ENCODE data around the gene DNAJC21.

The DNAJC21 gene

GRCh38 chr5:34959323-34959722, 30.0 kb downstream of the DNAJC21 start:
- H2BK12ac ChIP-seq (ENCODE audit: low read length), result no peak overlapping the region
- no CpG with 5 or more reads among the region's 1 CpG for WGBS, 2 donors (ENCODE audit: extremely low coverage in 2 of 2, insufficient read length in 2 of 2, insufficient replicate concordance in 1 of 2)
- no peak overlapping the region for H3K4me3 ChIP-seq (ENCODE audit: low read length in 2 of 2)

GRCh38 chr5:34967540-34967939, 38.2 kb downstream of the DNAJC21 start:
- Histone ChIP-seq H3K4ac (ENCODE audit: low read length) (no peak overlapping the region), H2BK15ac (ENCODE audit: low read length) (no peak overlapping the region), H3K14ac (ENCODE audit: low read length) (no peak overlapping the region), H3K4me2 (ENCODE audit: insufficient read depth, low read length, poor library complexity, severe bottlenecking) (no peak overlapping the region), H2BK120ac (ENCODE audit: low read depth, low read length) (no peak overlapping the region), H3K9me3 (replicated peaks in 1 of 2; ENCODE audit: control insufficient read depth in 2 of 2, insufficient read depth in 1 of 2, low read depth in 1 of 2, low read length in 2 of 2) (peaks cover 0 to 2% of the 10 kb centered on the region in 2 donors), H2BK12ac (ENCODE audit: low read length) (no peak overlapping the region), H3K4me3 (ENCODE audit: low read length in 2 of 2) (no peak overlapping the region), H2AK5ac (ENCODE audit: low read depth, low read length) (no peak overlapping the region), H3K36me3 (replicated peaks in 1 of 2; ENCODE audit: control insufficient read depth in 2 of 2, insufficient read depth in 2 of 2, low read length in 2 of 2) (no peaks in the 10 kb centered on the region), H3K18ac (ENCODE audit: low read length) (no peak overlapping the region), H3K23ac (ENCODE audit: low read depth, low read length, poor library complexity) (no peak overlapping the region), H4K91ac (ENCODE audit: low read depth, low read length, poor library complexity) (no peak overlapping the region), H3K27me3 (ENCODE audit: control insufficient read depth in 3 of 3, insufficient read depth in 3 of 3, low read depth in 1 of 3, low read length in 3 of 3) (no peaks in the 10 kb centered on the region), H3K79me1 (ENCODE audit: low read depth, low read length) (no peaks in the 10 kb centered on the region), H4K8ac (ENCODE audit: low read depth, low read length) (no peak overlapping the region), H2AFZ (ENCODE audit: low read length) (no peak overlapping the region), H3K27ac (replicated peaks; ENCODE audit: low read length) (no peak overlapping the region), H3K9ac (ENCODE audit: low read depth, low read length, poor library complexity) (no peak overlapping the region), H2BK5ac (ENCODE audit: low read length) (no peak overlapping the region), H3K4me1 (ENCODE audit: control insufficient read depth in 2 of 2, insufficient read depth in 1 of 2, low read depth in 1 of 2, low read length in 2 of 2) (no peaks in the 10 kb centered on the region)
- DNase-seq (ENCODE audit: low spot score), result no peak
- WGBS, 2 donors (ENCODE audit: extremely low coverage in 2 of 2, insufficient read length in 2 of 2, insufficient replicate concordance in 1 of 2), result no CpG with 5 or more reads among the region's 4 CpGs

More at GRCh38 chr5:34959323-34959722, 30.0 kb downstream of the DNAJC21 start:
- H3K9ac ChIP-seq (ENCODE audit: low read depth, low read length, poor library complexity), result no peak overlapping the region
- no peak overlapping the region for H3K4ac ChIP-seq (ENCODE audit: low read length)
- H3K27me3 ChIP-seq (ENCODE audit: control insufficient read depth in 3 of 3, insufficient read depth in 3 of 3, low read depth in 1 of 3, low read length in 3 of 3), result no peaks in the 10 kb centered on the region
- no peak overlapping the region for H2AK5ac ChIP-seq (ENCODE audit: low read depth, low read length)
- no peak overlapping the region for H4K8ac ChIP-seq (ENCODE audit: low read depth, low read length)
- no peak overlapping the region for H2BK120ac ChIP-seq (ENCODE audit: low read depth, low read length)
- no peak overlapping the region for H3K4me2 ChIP-seq (ENCODE audit: insufficient read depth, low read length, poor library complexity, severe bottlenecking)
- H3K36me3 ChIP-seq (replicated peaks in 1 of 2; ENCODE audit: control insufficient read depth in 2 of 2, insufficient read depth in 2 of 2, low read length in 2 of 2), result peaks cover 2 to 32% of the 10 kb centered on the region in 2 donors
- no peak overlapping the region for H2AFZ ChIP-seq (ENCODE audit: low read length)
- DNase-seq (ENCODE audit: low spot score), result no peak
- H3K9me3 ChIP-seq (replicated peaks in 1 of 2; ENCODE audit: control insufficient read depth in 2 of 2, insufficient read depth in 1 of 2, low read depth in 1 of 2, low read length in 2 of 2), result no peaks in the 10 kb centered on the region
- no peak overlapping the region for H3K18ac ChIP-seq (ENCODE audit: low read length)
- H3K79me1 ChIP-seq (ENCODE audit: low read depth, low read length), result no peaks in the 10 kb centered on the region
- H3K14ac ChIP-seq (ENCODE audit: low read length), result no peak overlapping the region
- no peaks in the 10 kb centered on the region for H3K4me1 ChIP-seq (ENCODE audit: control insufficient read depth in 2 of 2, insufficient read depth in 1 of 2, low read depth in 1 of 2, low read length in 2 of 2)
- no peak overlapping the region for H2BK15ac ChIP-seq (ENCODE audit: low read length)
- no peak overlapping the region for H3K23ac ChIP-seq (ENCODE audit: low read depth, low read length, poor library complexity)
- no peak overlapping the region for H3K27ac ChIP-seq (replicated peaks; ENCODE audit: low read length)
- H2BK5ac ChIP-seq (ENCODE audit: low read length), result no peak overlapping the region
- no peak overlapping the region for H4K91ac ChIP-seq (ENCODE audit: low read depth, low read length, poor library complexity)

- Histone ChIP-seq H2BK15ac (ENCODE audit: low read length) (no peak overlapping the region), H3K18ac (ENCODE audit: low read length) (peak overlapping the region; percentile 35), H3K27ac (replicated peaks; ENCODE audit: low read length) (no peak overlapping the region), H3K4me3 (ENCODE audit: low read length in 2 of 2) (no peak overlapping the region), H3K36me3 (replicated peaks in 1 of 2; ENCODE audit: control insufficient read depth in 2 of 2, insufficient read depth in 2 of 2, low read length in 2 of 2) (no peaks in the 10 kb centered on the region), H3K9ac (ENCODE audit: low read depth, low read length, poor library complexity) (no peak overlapping the region), H2BK12ac (ENCODE audit: low read length) (no peak overlapping the region), H3K27me3 (ENCODE audit: control insufficient read depth in 3 of 3, insufficient read depth in 3 of 3, low read depth in 1 of 3, low read length in 3 of 3) (no peaks in the 10 kb centered on the region), H3K9me3 (replicated peaks in 1 of 2; ENCODE audit: control insufficient read depth in 2 of 2, insufficient read depth in 1 of 2, low read depth in 1 of 2, low read length in 2 of 2) (peaks cover 0 to 2% of the 10 kb centered on the region in 2 donors), H4K8ac (ENCODE audit: low read depth, low read length) (no peak overlapping the region), H2AFZ (ENCODE audit: low read length) (no peak overlapping the region), H3K23ac (ENCODE audit: low read depth, low read length, poor library complexity) (peak overlapping the region; percentile 28), H2BK5ac (ENCODE audit: low read length) (no peak overlapping the region), H2AK5ac (ENCODE audit: low read depth, low read length) (no peak overlapping the region), H3K14ac (ENCODE audit: low read length) (no peak overlapping the region), H4K91ac (ENCODE audit: low read depth, low read length, poor library complexity) (no peak overlapping the region), H2BK120ac (ENCODE audit: low read depth, low read length) (no peak overlapping the region), H3K4ac (ENCODE audit: low read length) (no peak overlapping the region), H3K79me1 (ENCODE audit: low read depth, low read length) (no peaks in the 10 kb centered on the region), H3K4me2 (ENCODE audit: insufficient read depth, low read length, poor library complexity, severe bottlenecking) (no peak overlapping the region), H3K4me1 (ENCODE audit: control insufficient read depth in 2 of 2, insufficient read depth in 1 of 2, low read depth in 1 of 2, low read length in 2 of 2) (no peaks in the 10 kb centered on the region)
- DNase-seq (ENCODE audit: low spot score), result no peak
- no CpG with 5 or more reads among the region's 2 CpGs for WGBS, 2 donors (ENCODE audit: extremely low coverage in 2 of 2, insufficient read length in 2 of 2, insufficient replicate concordance in 1 of 2)
Measured at GRCh38 chr5:34968258-34968657, 38.9 kb downstream of the DNAJC21 start.

DNA sequence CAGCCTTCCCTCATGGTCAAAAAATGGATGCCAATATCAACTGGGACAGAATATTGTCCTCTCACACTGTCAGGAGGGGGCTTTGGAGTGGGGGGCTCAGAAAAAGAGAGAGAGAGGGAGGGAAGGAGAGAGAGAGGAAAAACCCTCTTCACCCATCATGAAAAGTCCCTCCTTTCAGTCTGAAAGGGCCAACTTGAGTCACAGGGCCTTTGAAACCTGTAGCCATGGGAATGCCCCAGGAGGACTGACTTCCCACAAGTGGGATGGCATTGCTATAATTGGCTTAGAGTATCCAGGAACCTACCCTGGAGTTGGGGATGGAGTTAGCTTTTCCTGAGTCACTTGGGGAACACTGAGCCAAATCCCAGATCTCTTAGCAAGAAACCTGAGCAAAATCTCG, 41.2 kb downstream of the DNAJC21 start:
- H3K27me3 ChIP-seq (ENCODE audit: control insufficient read depth in 3 of 3, insufficient read depth in 3 of 3, low read depth in 1 of 3, low read length in 3 of 3), result no peaks in the 10 kb centered on the region
- no peak overlapping the region for H4K8ac ChIP-seq (ENCODE audit: low read depth, low read length)
- H3K4me1 ChIP-seq (ENCODE audit: control insufficient read depth in 2 of 2, insufficient read depth in 1 of 2, low read depth in 1 of 2, low read length in 2 of 2), result no peaks in the 10 kb centered on the region
- H3K4me2 ChIP-seq (ENCODE audit: insufficient read depth, low read length, poor library complexity, severe bottlenecking), result no peak overlapping the region
- no peak overlapping the region for H2BK15ac ChIP-seq (ENCODE audit: low read length)
- no peak overlapping the region for H2BK12ac ChIP-seq (ENCODE audit: low read length)
- no CpG with 5 or more reads among the region's 1 CpG for WGBS, 2 donors (ENCODE audit: extremely low coverage in 2 of 2, insufficient read length in 2 of 2, insufficient replicate concordance in 1 of 2)
- no peak overlapping the region for H3K18ac ChIP-seq (ENCODE audit: low read length)
- H3K36me3 ChIP-seq (replicated peaks in 1 of 2; ENCODE audit: control insufficient read depth in 2 of 2, insufficient read depth in 2 of 2, low read length in 2 of 2), result no peaks in the 10 kb centered on the region
- H2AK5ac ChIP-seq (ENCODE audit: low read depth, low read length), result no peak overlapping the region
- no peak overlapping the region for H4K91ac ChIP-seq (ENCODE audit: low read depth, low read length, poor library complexity)
- no peak overlapping the region for H3K9ac ChIP-seq (ENCODE audit: low read depth, low read length, poor library complexity)
- H3K23ac ChIP-seq (ENCODE audit: low read depth, low read length, poor library complexity), result no peak overlapping the region
- no peak for DNase-seq (ENCODE audit: low spot score)
- peaks cover 0 to 2% of the 10 kb centered on the region in 2 donors for H3K9me3 ChIP-seq (replicated peaks in 1 of 2; ENCODE audit: control insufficient read depth in 2 of 2, insufficient read depth in 1 of 2, low read depth in 1 of 2, low read length in 2 of 2)
- no peak overlapping the region for H2BK120ac ChIP-seq (ENCODE audit: low read depth, low read length)
- no peak overlapping the region for H2BK5ac ChIP-seq (ENCODE audit: low read length)
- H3K4ac ChIP-seq (ENCODE audit: low read length), result no peak overlapping the region
- no peak overlapping the region for H3K14ac ChIP-seq (ENCODE audit: low read length)
- H3K79me1 ChIP-seq (ENCODE audit: low read depth, low read length), result no peaks in the 10 kb centered on the region
- no peak overlapping the region for H3K4me3 ChIP-seq (ENCODE audit: low read length in 2 of 2)
- no peak overlapping the region for H3K27ac ChIP-seq (replicated peaks; ENCODE audit: low read length)
- no peak overlapping the region for H2AFZ ChIP-seq (ENCODE audit: low read length)
